ENCODE results near the gene GJB3. TPM values are rescaled to one million over a fixed set of nuclear protein-coding genes. Genes with fewer than 3 reads are reported as not detected.

GJB3 gene
- total RNA-seq, 4 donors from 2014 or later, result 1.0 to 4.7 TPM; not detected in 2

- no peak within 1 kb of the TSS for H3K4me3 ChIP-seq
- no peaks in the 10 kb centered on the region for H3K9me3 ChIP-seq
- H3K27me3 ChIP-seq, result no peaks in the 10 kb centered on the region
- H3K27ac ChIP-seq, result no peak within 1 kb of the TSS
- TF ChIP-seq POLR2A (IDR thresholded peaks at IDR 0.05) (no peak), CTCF (IDR thresholded peaks at IDR 0.05) (no peak)
- no peak for DNase-seq
- H3K4me1 ChIP-seq, result no peaks in the 10 kb centered on the region
- H3K36me3 ChIP-seq, result no peaks in the 10 kb centered on the region
- intact Hi-C loops (cut with DNase I; ENCODE audit: low total_unique reads), result no loop called here
Observed at GRCh38 chr1:34754964-34755637, 25.9 kb upstream of the GJB3 start, which contains the start of gene GJB5. TSS of gene GJB5 (plus strand) at chr1:34755047. CDS start at chr1:34757331, 2,284 bp downstream.

GRCh38 chr1:34755961-34756360 is 25.1 kb upstream of the GJB3 start:
- Histone ChIP-seq H3K36me3 (no peaks in the 10 kb centered on the region), H3K9me3 (no peaks in the 10 kb centered on the region), H3K4me1 (no peaks in the 10 kb centered on the region), H3K27ac (no peak overlapping the region), H3K4me3 (no peak overlapping the region), H3K27me3 (no peaks in the 10 kb centered on the region)
- intact Hi-C loops (cut with DNase I; ENCODE audit: low total_unique reads), result no loop called here
- no peak for DNase-seq
- TF ChIP-seq CTCF (IDR thresholded peaks at IDR 0.05) (no peak), POLR2A (IDR thresholded peaks at IDR 0.05) (no peak)

GRCh38 chr1:34757386-34757785 is 23.6 kb upstream of the GJB3 start:
- no peaks in the 10 kb centered on the region for H3K36me3 ChIP-seq
- H3K27ac ChIP-seq, result no peak overlapping the region
- no peak for DNase-seq
- TF ChIP-seq CTCF (IDR thresholded peaks at IDR 0.05) (no peak), POLR2A (IDR thresholded peaks at IDR 0.05) (no peak)
- no peaks in the 10 kb centered on the region for H3K4me1 ChIP-seq
- H3K9me3 ChIP-seq, result no peaks in the 10 kb centered on the region
- intact Hi-C loops (cut with DNase I; ENCODE audit: low total_unique reads), result no loop called here
- no peaks in the 10 kb centered on the region for H3K27me3 ChIP-seq
- H3K4me3 ChIP-seq, result no peak overlapping the region

GRCh38 chr1:34758751-34759150 is 22.3 kb upstream of the GJB3 start:
- H3K36me3 ChIP-seq, result no peaks in the 10 kb centered on the region
- H3K4me3 ChIP-seq, result no peak overlapping the region
- no peak for DNase-seq
- no peaks in the 10 kb centered on the region for H3K27me3 ChIP-seq
- H3K27ac ChIP-seq, result no peak overlapping the region
- H3K9me3 ChIP-seq, result no peaks in the 10 kb centered on the region
- intact Hi-C loops (cut with DNase I; ENCODE audit: low total_unique reads), result no loop called here
- H3K4me1 ChIP-seq, result no peaks in the 10 kb centered on the region
- TF ChIP-seq POLR2A (IDR thresholded peaks at IDR 0.05), result no peak
- no peak for TF ChIP-seq CTCF (IDR thresholded peaks at IDR 0.05)

- no peak for DNase-seq
- no peak for TF ChIP-seq POLR2A (IDR thresholded peaks at IDR 0.05)
- TF ChIP-seq CTCF (IDR thresholded peaks at IDR 0.05), result no peak
- no peaks in the 10 kb centered on the region for H3K36me3 ChIP-seq
- no peaks in the 10 kb centered on the region for H3K27me3 ChIP-seq
- H3K9me3 ChIP-seq, result no peaks in the 10 kb centered on the region
- no peaks in the 10 kb centered on the region for H3K4me1 ChIP-seq
- no peak within 1 kb of the TSS for H3K27ac ChIP-seq
- H3K4me3 ChIP-seq, result no peak within 1 kb of the TSS
- intact Hi-C loops (cut with DNase I; ENCODE audit: low total_unique reads), result no loop called here
Observed at GRCh38 chr1:34759503-34760357, 21.3 kb upstream of the GJB3 start, which contains the start of gene GJB4. TSS of gene GJB4 (plus strand) at chr1:34759740. CDS start at chr1:34761255, 1,515 bp downstream.
